ENCODE measurements around the gene LRRC52.
A peak's percentile ranks its signal among the peaks of the same experiment; 100 is the strongest.
"Not testable (repeated sequence)": the region's sequence is repeated elsewhere in the genome, so short reads cannot be mapped to it uniquely, and the experiment has no call there.

Gene LRRC52

DNA sequence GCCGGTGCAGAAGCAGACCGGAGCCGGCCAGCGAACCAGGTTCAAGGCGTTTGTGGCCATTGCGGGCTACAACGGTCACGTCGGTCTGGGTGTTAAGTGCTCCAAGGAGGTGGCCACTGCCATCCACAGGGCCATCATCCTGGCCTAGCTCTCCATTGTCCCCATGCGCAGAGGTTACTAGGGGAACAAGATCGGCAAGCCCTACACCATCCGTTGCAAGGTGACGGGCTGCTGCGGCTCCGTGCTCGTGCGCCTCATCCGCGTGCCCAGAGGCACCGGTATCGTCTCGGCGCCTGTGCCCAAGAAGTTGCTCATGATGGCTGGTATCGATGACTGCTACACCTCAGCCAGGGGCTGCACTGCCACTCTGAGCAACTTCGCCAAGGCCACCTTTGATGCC, 38.1 kb downstream of the LRRC52 start:
- no peak for DNase-seq (ENCODE audit: low read depth in 2 of 2)

- no peak for DNase-seq (ENCODE audit: low read depth in 2 of 2)
Observed at GRCh38 chr1:165586398-165586797, 42.6 kb downstream of the LRRC52 start.

DNA sequence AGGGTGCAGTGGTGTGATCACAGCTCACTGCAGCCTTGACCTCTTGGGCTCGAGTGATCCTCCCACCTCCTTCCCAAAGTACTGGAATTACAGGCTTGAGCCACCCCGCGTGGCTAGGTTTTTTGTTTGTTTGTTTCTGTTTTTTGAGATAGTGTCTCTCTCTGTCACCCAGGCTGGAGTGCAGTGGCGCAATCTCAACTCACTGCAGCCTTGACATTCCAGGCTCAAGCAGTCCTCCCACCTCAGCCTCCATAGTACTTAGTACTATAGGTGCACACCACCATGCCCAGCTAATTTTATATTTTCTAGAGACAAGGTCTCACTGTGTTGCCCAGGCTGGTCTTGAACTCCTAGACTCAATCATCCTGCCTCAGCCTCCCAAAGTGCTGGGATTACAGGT, 47.6 kb downstream of the LRRC52 start:
- not testable (repeated sequence) for DNase-seq (ENCODE audit: low read depth in 2 of 2)

DNA sequence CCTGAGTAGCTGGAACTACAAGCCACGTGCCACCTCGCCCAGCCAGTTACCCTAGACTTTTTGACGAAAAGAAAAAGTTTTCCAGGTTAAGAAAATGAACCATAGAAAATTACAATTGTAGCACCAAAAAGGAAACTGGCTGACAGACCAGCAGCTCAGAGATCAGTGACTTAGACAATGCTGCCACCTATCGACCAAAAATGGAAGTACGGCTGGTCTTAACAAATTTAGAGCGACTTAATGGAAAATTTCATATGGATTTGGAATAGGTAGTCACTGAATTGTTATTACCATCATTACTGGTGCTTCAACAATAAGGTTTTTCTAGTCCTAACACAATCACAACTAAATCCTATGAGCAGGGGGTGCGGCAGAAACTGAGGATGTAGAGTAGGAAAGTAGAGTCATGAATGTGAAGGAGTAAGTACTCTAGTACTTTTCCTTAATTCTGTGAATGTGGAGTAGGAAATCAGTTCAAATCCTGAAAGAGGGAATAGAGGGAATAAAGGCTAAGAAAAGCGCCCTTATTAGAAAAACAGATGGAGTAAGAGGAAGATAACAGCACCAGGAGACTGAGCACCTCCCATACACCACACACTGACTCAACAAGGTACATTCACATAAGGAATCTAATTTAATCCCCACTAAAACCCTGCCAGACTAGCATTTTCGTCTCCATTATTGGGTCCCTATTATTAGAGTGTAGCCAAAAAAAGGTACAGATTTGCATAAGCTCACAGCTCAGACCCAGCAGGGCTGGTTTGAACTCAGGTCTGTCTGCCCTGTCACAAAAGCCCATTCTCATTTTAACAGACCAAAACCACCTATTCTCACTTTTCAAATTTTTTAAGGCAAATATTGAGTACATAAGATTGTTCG, 49.4 kb downstream of the LRRC52 start:
- peak; percentile 67 to 77 for DNase-seq (ENCODE audit: low read depth in 2 of 2)

- no peak for DNase-seq (ENCODE audit: low read depth in 2 of 2)
Observed at GRCh38 chr1:165595246-165595938, 51.6 kb downstream of the LRRC52 start.

DNA sequence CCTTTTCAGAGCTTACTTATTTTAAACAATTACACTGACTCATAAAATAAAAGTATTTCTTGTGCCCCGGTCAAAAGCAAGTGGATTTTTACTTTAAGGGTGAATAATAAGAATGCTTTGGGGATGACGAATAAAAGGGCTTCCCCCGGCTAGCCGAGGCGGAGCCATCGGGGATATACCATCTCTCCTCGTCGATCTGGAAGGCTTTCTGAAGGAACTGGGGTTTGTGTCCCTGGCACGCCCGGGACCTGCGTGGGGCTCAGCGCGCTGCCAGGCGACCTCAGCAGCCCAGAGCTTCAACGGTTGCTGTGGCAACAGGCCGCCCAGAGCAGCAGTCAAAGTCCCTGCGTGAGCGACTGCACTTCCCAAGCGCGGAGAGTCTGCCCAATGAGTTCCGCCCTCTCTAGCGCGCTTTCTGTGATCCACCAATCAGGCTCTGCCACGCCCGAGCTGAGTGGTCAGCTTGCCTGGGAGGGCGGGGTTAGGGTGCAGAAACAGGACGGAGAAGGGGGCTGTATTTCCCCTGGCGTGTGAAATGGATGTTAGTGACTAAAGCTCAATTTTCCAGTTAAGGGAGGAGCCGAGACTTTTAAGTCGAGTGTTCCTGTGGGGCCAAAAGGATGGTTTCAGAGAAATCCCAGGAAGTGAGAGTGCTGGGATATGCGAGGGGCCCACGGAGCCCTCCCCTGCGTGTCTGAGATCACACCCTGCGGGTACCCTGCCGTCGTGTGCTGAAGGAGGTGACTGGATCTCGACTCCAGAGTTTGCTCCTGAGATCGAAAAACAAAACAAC, 54.3 kb downstream of the LRRC52 start:
- peak; percentile 91 to 96 for DNase-seq (ENCODE audit: low read depth in 2 of 2)

GRCh38 chr1:165598676-165599059, 54.9 kb downstream of the LRRC52 start:
- no peak for DNase-seq (ENCODE audit: low read depth in 2 of 2)

DNA sequence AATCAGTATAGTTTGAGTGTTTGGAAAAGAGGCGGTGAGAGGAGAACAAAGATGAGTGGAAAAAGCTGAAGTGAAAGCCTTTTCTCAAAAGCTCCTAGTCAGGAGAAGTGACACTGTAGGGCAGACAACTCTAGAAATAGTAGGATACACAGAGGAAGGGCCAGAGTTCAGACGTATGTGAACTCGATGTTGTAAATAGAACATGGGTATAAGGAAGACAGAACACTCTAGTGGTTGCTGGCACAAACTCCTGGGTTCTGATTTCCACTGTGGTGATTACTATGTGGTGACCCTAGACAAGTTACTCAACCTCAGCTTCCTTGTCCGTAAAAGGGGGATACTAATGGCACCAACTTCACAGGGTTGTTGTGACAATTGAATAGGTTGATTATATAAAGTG, 57.0 kb downstream of the LRRC52 start:
- DNase-seq (ENCODE audit: low read depth in 2 of 2), result no peak

DNA sequence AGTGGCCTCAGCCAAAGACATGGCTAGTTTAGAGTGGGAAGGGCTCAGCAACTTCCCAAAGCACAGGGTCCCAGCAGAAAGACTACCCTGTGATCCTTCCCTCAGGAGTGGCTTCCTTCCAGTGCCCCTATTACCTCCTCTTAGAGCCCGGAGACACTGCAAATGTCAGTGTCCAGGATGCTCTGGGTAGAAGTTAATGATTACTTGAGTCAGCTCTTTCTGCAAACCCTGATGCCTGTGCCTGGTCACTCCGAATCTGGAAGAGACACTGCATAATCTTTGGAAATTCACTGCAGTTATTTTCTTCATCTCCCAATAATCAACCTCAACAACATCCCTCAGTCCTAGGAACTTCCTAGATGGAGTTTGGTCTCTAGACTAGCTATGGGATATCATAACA, 60.0 kb downstream of the LRRC52 start:
- no peak for DNase-seq (ENCODE audit: low read depth in 2 of 2)

GRCh38 chr1:165605246-165605645, 61.4 kb downstream of the LRRC52 start:
- no peak for DNase-seq (ENCODE audit: low read depth in 2 of 2)

DNA sequence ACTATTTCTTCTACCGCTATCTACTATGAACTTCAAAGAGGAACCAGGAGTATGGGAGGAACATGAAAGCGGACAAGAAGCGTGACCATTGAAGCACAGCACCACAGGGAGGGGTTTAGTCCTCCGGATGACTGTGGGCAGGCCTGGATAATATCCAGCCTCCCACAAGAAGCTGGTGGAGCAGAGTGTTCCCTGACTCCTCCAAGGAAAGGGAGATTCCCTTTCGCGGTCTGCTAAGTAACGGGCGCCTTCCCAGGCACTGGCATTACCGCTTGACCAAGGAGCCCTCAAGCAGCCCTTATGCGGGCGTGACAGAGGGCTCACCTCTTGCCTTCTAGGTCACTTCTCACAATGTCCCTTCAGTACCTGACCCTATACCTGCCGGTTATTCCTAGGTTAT, 62.9 kb downstream of the LRRC52 start:
- not testable (repeated sequence) for DNase-seq (ENCODE audit: low read depth in 2 of 2)

- no peak for DNase-seq (ENCODE audit: low read depth in 2 of 2)
Observed at GRCh38 chr1:165610866-165611265, 67.1 kb downstream of the LRRC52 start.

GRCh38 chr1:165612062-165612461, 68.3 kb downstream of the LRRC52 start:
- no peak for DNase-seq (ENCODE audit: low read depth in 2 of 2)
